Coronary artery (tissue), 2 donors: Measurements from ENCODE around the gene CSTF2T.
A peak's percentile ranks its signal among the peaks of the same experiment; 100 is the strongest.

Experiments
- DNase-seq: peaks from one replicate; pipeline ENCODE4 v3.0.0-alpha.2; 2017; ENCODE audit warnings: low spot score
- H3K27ac ChIP-seq, 2 donors: fragments of 200-600 bp; sonication (generic); one replicate each; pipeline ENCODE4 v1.5.1; 2016 to 2019
- H3K4me3 ChIP-seq: fragments of 200-600 bp; sonication (generic); 2 replicates; pipeline ENCODE4 v1.5.1; 2016; ENCODE audit warnings: mild to moderate bottlenecking, moderate library complexity
- TF ChIP-seq, protein P1 (sequence below): fragments of 200-600 bp; sonication (generic); IDR thresholded peaks from one replicate; pipeline ENCODE4 v1.5.1; 2019; ENCODE audit warnings: antibody characterized with exemption

The CSTF2T gene, protein sequence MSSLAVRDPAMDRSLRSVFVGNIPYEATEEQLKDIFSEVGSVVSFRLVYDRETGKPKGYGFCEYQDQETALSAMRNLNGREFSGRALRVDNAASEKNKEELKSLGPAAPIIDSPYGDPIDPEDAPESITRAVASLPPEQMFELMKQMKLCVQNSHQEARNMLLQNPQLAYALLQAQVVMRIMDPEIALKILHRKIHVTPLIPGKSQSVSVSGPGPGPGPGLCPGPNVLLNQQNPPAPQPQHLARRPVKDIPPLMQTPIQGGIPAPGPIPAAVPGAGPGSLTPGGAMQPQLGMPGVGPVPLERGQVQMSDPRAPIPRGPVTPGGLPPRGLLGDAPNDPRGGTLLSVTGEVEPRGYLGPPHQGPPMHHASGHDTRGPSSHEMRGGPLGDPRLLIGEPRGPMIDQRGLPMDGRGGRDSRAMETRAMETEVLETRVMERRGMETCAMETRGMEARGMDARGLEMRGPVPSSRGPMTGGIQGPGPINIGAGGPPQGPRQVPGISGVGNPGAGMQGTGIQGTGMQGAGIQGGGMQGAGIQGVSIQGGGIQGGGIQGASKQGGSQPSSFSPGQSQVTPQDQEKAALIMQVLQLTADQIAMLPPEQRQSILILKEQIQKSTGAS

DNA sequence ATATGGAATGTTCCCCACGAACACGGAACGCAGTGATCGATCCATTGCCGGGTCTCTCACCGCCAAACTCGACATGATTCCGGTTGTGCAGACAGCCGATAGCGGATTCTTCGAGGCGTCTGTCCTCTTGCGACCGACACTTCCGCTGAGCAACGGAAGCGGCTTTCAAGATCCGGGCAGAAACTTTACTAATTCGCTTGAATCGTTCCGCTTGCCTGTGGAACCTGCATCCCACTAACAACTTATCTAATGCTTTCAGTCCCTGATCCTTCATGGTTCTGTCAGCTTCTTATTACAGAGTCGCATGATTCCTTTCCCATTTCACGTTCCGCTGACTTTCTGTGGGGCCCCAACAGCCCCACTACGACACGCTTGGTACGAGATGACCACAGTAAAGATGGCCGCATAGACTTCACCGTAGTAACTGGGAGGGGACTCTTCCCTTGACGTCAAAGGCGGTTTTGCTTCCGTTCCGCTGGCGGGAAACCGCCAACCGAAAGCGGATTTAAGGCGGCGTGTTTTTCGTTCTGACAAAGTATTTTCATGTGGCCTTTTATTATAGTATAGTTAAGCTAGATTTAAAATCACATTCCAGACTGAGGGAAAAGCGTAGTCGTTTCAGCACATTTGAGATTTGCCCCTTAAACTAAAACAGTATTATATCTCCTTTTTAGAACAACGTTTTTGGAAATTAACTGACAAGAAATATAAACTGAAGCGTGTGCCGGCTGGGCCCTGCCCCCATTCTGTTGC is at the start of gene CSTF2T:
Gene CSTF2T, minus strand, starts transcription at position 121 of the 753 bp plus-strand sequence. Its CDS starts 46 bp downstream, at position 75.
- TF ChIP-seq, protein P1, sequence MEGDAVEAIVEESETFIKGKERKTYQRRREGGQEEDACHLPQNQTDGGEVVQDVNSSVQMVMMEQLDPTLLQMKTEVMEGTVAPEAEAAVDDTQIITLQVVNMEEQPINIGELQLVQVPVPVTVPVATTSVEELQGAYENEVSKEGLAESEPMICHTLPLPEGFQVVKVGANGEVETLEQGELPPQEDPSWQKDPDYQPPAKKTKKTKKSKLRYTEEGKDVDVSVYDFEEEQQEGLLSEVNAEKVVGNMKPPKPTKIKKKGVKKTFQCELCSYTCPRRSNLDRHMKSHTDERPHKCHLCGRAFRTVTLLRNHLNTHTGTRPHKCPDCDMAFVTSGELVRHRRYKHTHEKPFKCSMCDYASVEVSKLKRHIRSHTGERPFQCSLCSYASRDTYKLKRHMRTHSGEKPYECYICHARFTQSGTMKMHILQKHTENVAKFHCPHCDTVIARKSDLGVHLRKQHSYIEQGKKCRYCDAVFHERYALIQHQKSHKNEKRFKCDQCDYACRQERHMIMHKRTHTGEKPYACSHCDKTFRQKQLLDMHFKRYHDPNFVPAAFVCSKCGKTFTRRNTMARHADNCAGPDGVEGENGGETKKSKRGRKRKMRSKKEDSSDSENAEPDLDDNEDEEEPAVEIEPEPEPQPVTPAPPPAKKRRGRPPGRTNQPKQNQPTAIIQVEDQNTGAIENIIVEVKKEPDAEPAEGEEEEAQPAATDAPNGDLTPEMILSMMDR = no peak
- DNase-seq = peak; percentile 94
- Histone ChIP-seq H3K27ac (peak within 1 kb of the TSS; percentile 87 to 90), H3K4me3 (peak within 1 kb of the TSS; percentile 90)

DNA sequence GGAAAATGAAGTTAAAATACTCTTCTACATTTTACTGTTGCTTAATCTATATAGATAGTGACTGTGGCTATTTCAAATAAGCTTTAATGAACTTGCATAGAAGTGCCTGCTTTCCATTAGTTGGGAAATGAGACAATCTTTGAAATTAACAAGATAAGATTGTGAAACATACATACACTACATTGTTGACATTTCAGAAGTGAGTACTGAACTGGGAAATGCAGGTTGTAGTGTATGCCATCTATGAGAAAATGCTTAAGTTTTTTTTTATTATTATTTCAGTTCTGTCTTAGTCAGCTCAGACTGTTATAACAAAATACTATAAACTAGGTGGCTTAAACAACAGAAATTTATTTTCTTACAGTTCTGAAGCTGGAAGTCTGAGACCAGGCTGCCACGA is 49.6 kb upstream of the CSTF2T start:
- TF ChIP-seq, protein P1 = no peak
- Histone ChIP-seq H3K4me3 (no peak overlapping the region), H3K27ac (no peak overlapping the region)
- DNase-seq = no peak

DNA sequence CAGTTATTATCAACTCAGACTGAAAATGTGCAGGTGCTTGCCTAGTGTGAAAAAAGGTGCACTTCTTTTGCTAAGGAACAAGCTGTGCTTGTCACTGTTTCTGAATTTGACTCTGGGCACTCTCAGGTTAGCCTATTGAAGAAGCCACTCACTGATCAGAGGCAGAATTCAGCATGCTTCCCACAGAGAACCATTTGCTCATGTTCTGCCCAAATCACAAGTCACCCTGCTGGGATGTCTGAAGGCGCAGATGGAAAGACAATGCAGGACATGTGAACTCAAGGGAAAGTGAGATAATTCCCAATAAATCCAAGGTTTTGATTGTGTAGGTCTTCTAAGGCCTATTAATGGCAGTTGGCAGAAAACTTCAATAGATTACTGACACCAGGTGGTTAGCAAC is 47.8 kb upstream of the CSTF2T start:
- TF ChIP-seq, protein P1 = no peak
- H3K4me3 ChIP-seq = no peak overlapping the region
- no peak for DNase-seq
- H3K27ac ChIP-seq = no peak overlapping the region

DNA sequence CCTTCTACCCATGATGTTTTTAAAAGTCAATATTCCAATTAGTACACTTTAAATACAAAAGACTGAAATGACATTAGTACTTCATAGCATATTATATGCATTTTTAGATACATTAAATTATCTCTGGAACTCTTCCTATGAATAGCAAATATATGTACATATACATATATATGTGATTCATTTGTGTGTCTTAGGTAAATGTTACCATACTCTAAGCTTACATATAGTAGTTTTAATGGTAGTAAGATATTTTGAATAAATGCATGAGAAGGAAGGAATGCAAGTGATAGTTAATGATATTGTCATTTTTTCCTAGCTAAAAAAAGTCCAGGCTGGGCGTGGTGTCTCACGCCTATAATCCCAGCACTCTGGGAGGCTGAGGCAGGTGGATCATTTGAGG is 46.0 kb upstream of the CSTF2T start:
- DNase-seq = no peak
- TF ChIP-seq, protein P1 = no peak
- H3K4me3 ChIP-seq = no peak overlapping the region
- H3K27ac ChIP-seq = no peak overlapping the region

DNA sequence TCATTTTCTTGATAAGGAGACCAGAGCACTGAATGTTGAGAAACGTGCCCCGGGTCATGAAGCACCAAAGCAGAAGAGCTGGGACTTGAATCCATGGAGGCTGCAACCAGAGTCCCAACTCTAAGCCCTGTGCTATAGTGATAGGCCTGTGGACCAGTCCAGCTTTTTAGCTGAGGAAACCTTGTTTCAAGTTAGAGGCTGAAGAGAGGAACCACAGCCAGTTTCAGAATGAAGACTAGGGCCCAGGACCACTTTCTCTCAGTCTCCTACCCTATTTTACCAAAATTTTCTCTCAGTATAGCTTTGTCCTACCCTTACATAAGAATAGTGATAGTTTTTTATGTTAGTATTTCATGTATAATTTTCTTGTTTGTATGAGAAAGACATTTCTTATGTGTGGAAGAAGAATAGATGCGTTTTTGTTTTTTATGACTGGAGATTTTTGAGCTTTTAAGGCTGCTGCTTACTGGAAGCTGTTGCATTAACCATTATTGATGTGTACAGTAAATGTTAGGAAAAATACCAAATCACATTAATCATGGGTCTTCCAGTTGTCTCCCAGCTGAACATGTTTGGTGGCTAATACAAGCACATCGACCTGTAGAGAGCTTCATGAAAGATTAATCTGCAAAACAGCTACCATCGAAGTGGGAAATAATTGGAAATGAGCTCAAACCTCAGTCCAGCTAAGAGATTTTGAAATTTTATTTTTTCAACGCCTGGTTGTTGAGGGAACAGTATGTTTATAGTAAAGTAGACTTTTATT is 45.0 kb upstream of the CSTF2T start:
- TF ChIP-seq, protein P1 = no peak

DNA sequence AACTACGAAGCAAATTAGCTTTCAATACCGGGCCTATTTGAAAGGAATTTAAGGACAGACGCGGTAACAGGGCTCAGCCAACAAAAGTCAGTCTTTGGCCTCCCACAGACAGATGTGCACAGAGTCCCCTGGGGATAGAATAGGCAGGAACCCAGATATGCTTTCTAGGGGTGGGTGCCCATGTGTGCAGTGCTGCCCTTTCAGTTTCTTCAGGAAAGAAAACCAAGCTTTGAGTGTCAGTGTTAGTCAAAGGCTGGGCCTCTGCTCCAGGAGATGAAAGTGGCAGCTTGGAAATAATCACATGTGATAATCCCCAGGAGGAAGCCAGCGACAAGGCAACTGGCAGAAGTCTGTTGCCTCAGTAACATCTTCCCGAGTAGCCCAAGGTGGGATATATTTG is 43.8 kb upstream of the CSTF2T start:
- no peak overlapping the region for H3K4me3 ChIP-seq

More for the DNA sequence above, 45.0 kb upstream of the CSTF2T start:
- H3K4me3 ChIP-seq = no peak overlapping the region
- DNase-seq = no peak
- H3K27ac ChIP-seq = no peak overlapping the region

More for the DNA sequence above, 43.8 kb upstream of the CSTF2T start:
- TF ChIP-seq, protein P1 = no peak
- no peak for DNase-seq
- H3K27ac ChIP-seq = peak overlapping the region in 1 of 2 donors; percentile 15
